ENCODE measurements around the gene CTLA4.

Gene CTLA4

GRCh38 chr2:203861607-203862006 lies 6.0 kb upstream of the CTLA4 start:
- Histone ChIP-seq H3K14ac (ENCODE audit: low read length) (no peak overlapping the region), H3K79me1 (ENCODE audit: low read length) (no peaks in the 10 kb centered on the region), H3K9me3 (ENCODE audit: insufficient read depth, low read depth, low read length) (no peaks in the 10 kb centered on the region), H4K12ac (ENCODE audit: low read depth, low read length) (no peak overlapping the region), H4K91ac (ENCODE audit: low read depth, low read length) (no peak overlapping the region), H3K4me3 (ENCODE audit: low read depth, low read length) (no peak overlapping the region), H3K18ac (ENCODE audit: low read length) (no peak overlapping the region), H4K8ac (ENCODE audit: low read depth, low read length) (no peak overlapping the region), H3K4me2 (ENCODE audit: low read length) (no peak overlapping the region), H3K27ac (ENCODE audit: low read depth, low read length) (no peak overlapping the region), H2BK120ac (ENCODE audit: insufficient read depth, low read length, poor library complexity) (no peak overlapping the region), H2BK12ac (ENCODE audit: low read length) (no peak overlapping the region), H3K79me2 (ENCODE audit: control insufficient read depth, insufficient read depth, low read length, poor library complexity) (no peaks in the 10 kb centered on the region), H2AK5ac (ENCODE audit: low read length) (no peak overlapping the region), H2AFZ (ENCODE audit: insufficient read depth, low read length, poor library complexity) (no peak overlapping the region), H3K4ac (ENCODE audit: low read depth, low read length) (no peak overlapping the region), H3K4me1 (ENCODE audit: control insufficient read depth in 1 of 2, insufficient read depth in 2 of 2, low read length in 2 of 2) (no peaks in the 10 kb centered on the region), H3K9ac (ENCODE audit: low read length) (no peak overlapping the region), H3K23ac (ENCODE audit: low read length) (no peak overlapping the region), H2BK5ac (ENCODE audit: low read depth, low read length, poor library complexity) (no peak overlapping the region), H3K27me3 (ENCODE audit: insufficient read depth, low read length) (no peaks in the 10 kb centered on the region), H3K36me3 (ENCODE audit: control insufficient read depth in 1 of 2, insufficient read depth in 2 of 2, low read length in 2 of 2) (no peaks in the 10 kb centered on the region)
- DNase-seq, result no peak
- no CpG with 5 or more reads among the region's 1 CpG for WGBS (ENCODE audit: extremely low coverage, insufficient coverage, insufficient read length)

- no peak overlapping the region for H3K18ac ChIP-seq (ENCODE audit: low read length)
- no peak overlapping the region for H2BK5ac ChIP-seq (ENCODE audit: low read depth, low read length, poor library complexity)
- H2BK12ac ChIP-seq (ENCODE audit: low read length), result no peak overlapping the region
- H2AFZ ChIP-seq (ENCODE audit: insufficient read depth, low read length, poor library complexity), result no peak overlapping the region
- no peak overlapping the region for H3K23ac ChIP-seq (ENCODE audit: low read length)
- H3K4me3 ChIP-seq (ENCODE audit: low read depth, low read length), result no peak overlapping the region
- H3K27ac ChIP-seq (ENCODE audit: low read depth, low read length), result no peak overlapping the region
- no peak overlapping the region for H3K9ac ChIP-seq (ENCODE audit: low read length)
- no peak overlapping the region for H3K14ac ChIP-seq (ENCODE audit: low read length)
- no peak overlapping the region for H3K4ac ChIP-seq (ENCODE audit: low read depth, low read length)
- no peaks in the 10 kb centered on the region for H3K4me1 ChIP-seq (ENCODE audit: control insufficient read depth in 1 of 2, insufficient read depth in 2 of 2, low read length in 2 of 2)
- no peaks in the 10 kb centered on the region for H3K79me2 ChIP-seq (ENCODE audit: control insufficient read depth, insufficient read depth, low read length, poor library complexity)
- no peak overlapping the region for H2AK5ac ChIP-seq (ENCODE audit: low read length)
- H4K8ac ChIP-seq (ENCODE audit: low read depth, low read length), result no peak overlapping the region
- no peaks in the 10 kb centered on the region for H3K9me3 ChIP-seq (ENCODE audit: insufficient read depth, low read depth, low read length)
- no peaks in the 10 kb centered on the region for H3K79me1 ChIP-seq (ENCODE audit: low read length)
- no peak for DNase-seq
- no CpG with 5 or more reads among the region's 6 CpGs for WGBS (ENCODE audit: extremely low coverage, insufficient coverage, insufficient read length)
- no peak overlapping the region for H2BK120ac ChIP-seq (ENCODE audit: insufficient read depth, low read length, poor library complexity)
- H3K36me3 ChIP-seq (ENCODE audit: control insufficient read depth in 1 of 2, insufficient read depth in 2 of 2, low read length in 2 of 2), result no peaks in the 10 kb centered on the region
- no peak overlapping the region for H4K12ac ChIP-seq (ENCODE audit: low read depth, low read length)
- no peaks in the 10 kb centered on the region for H3K27me3 ChIP-seq (ENCODE audit: insufficient read depth, low read length)
- no peak overlapping the region for H4K91ac ChIP-seq (ENCODE audit: low read depth, low read length)
- no peak overlapping the region for H3K4me2 ChIP-seq (ENCODE audit: low read length)
These were observed 1.9 kb downstream of the CTLA4 start for GRCh38 chr2:203869223-203870042.

GRCh38 chr2:203870481-203870880 lies 2.9 kb downstream of the CTLA4 start:
- Histone ChIP-seq H3K27ac (ENCODE audit: low read depth, low read length) (no peak overlapping the region), H3K4me1 (ENCODE audit: control insufficient read depth in 1 of 2, insufficient read depth in 2 of 2, low read length in 2 of 2) (no peaks in the 10 kb centered on the region), H2AFZ (ENCODE audit: insufficient read depth, low read length, poor library complexity) (no peak overlapping the region), H3K23ac (ENCODE audit: low read length) (no peak overlapping the region), H2BK12ac (ENCODE audit: low read length) (no peak overlapping the region), H2BK120ac (ENCODE audit: insufficient read depth, low read length, poor library complexity) (no peak overlapping the region), H2AK5ac (ENCODE audit: low read length) (no peak overlapping the region), H4K12ac (ENCODE audit: low read depth, low read length) (no peak overlapping the region), H2BK5ac (ENCODE audit: low read depth, low read length, poor library complexity) (no peak overlapping the region), H3K36me3 (ENCODE audit: control insufficient read depth in 1 of 2, insufficient read depth in 2 of 2, low read length in 2 of 2) (no peaks in the 10 kb centered on the region), H4K91ac (ENCODE audit: low read depth, low read length) (no peak overlapping the region), H3K4me2 (ENCODE audit: low read length) (no peak overlapping the region), H3K9ac (ENCODE audit: low read length) (no peak overlapping the region), H3K4me3 (ENCODE audit: low read depth, low read length) (no peak overlapping the region), H3K18ac (ENCODE audit: low read length) (no peak overlapping the region), H3K79me1 (ENCODE audit: low read length) (no peaks in the 10 kb centered on the region), H4K8ac (ENCODE audit: low read depth, low read length) (no peak overlapping the region), H3K14ac (ENCODE audit: low read length) (no peak overlapping the region), H3K27me3 (ENCODE audit: insufficient read depth, low read length) (no peaks in the 10 kb centered on the region), H3K9me3 (ENCODE audit: insufficient read depth, low read depth, low read length) (no peaks in the 10 kb centered on the region), H3K79me2 (ENCODE audit: control insufficient read depth, insufficient read depth, low read length, poor library complexity) (no peaks in the 10 kb centered on the region), H3K4ac (ENCODE audit: low read depth, low read length) (no peak overlapping the region)
- WGBS (ENCODE audit: extremely low coverage, insufficient coverage, insufficient read length), result 100% methylated on average over 1 of the region's 9 CpGs
- DNase-seq, result no peak

- H3K4me1 ChIP-seq (ENCODE audit: control insufficient read depth in 1 of 2, insufficient read depth in 2 of 2, low read length in 2 of 2), result no peaks in the 10 kb centered on the region
- no peak overlapping the region for H2BK5ac ChIP-seq (ENCODE audit: low read depth, low read length, poor library complexity)
- H3K79me2 ChIP-seq (ENCODE audit: control insufficient read depth, insufficient read depth, low read length, poor library complexity), result no peaks in the 10 kb centered on the region
- no CpG with 5 or more reads among the region's 2 CpGs for WGBS (ENCODE audit: extremely low coverage, insufficient coverage, insufficient read length)
- H2AFZ ChIP-seq (ENCODE audit: insufficient read depth, low read length, poor library complexity), result no peak overlapping the region
- no peak overlapping the region for H3K4ac ChIP-seq (ENCODE audit: low read depth, low read length)
- no peaks in the 10 kb centered on the region for H3K27me3 ChIP-seq (ENCODE audit: insufficient read depth, low read length)
- no peak overlapping the region for H2BK120ac ChIP-seq (ENCODE audit: insufficient read depth, low read length, poor library complexity)
- no peak overlapping the region for H2BK12ac ChIP-seq (ENCODE audit: low read length)
- H4K8ac ChIP-seq (ENCODE audit: low read depth, low read length), result no peak overlapping the region
- no peaks in the 10 kb centered on the region for H3K79me1 ChIP-seq (ENCODE audit: low read length)
- no peak overlapping the region for H4K12ac ChIP-seq (ENCODE audit: low read depth, low read length)
- H3K4me3 ChIP-seq (ENCODE audit: low read depth, low read length), result no peak overlapping the region
- H2AK5ac ChIP-seq (ENCODE audit: low read length), result no peak overlapping the region
- H3K4me2 ChIP-seq (ENCODE audit: low read length), result no peak overlapping the region
- no peak overlapping the region for H3K27ac ChIP-seq (ENCODE audit: low read depth, low read length)
- no peaks in the 10 kb centered on the region for H3K9me3 ChIP-seq (ENCODE audit: insufficient read depth, low read depth, low read length)
- DNase-seq, result no peak
- H3K9ac ChIP-seq (ENCODE audit: low read length), result no peak overlapping the region
- H4K91ac ChIP-seq (ENCODE audit: low read depth, low read length), result no peak overlapping the region
- H3K36me3 ChIP-seq (ENCODE audit: control insufficient read depth in 1 of 2, insufficient read depth in 2 of 2, low read length in 2 of 2), result no peaks in the 10 kb centered on the region
- no peak overlapping the region for H3K14ac ChIP-seq (ENCODE audit: low read length)
- H3K18ac ChIP-seq (ENCODE audit: low read length), result no peak overlapping the region
- H3K23ac ChIP-seq (ENCODE audit: low read length), result no peak overlapping the region
These were observed 3.4 kb downstream of the CTLA4 start for GRCh38 chr2:203870941-203871340.

Measured in trophoblast cell (in vitro differentiated cells and primary cell).